Activated T-helper 9 cell treated with anti-CD3 and anti-CD28 coated beads, Interleukin-2, amount 50 U/mL, for 16 hours (primary cell): Measurements from ENCODE around the gene LSMEM2.
"Not testable (repeated sequence)": the region's sequence is repeated elsewhere in the genome, so short reads cannot be mapped to it uniquely, and the experiment has no call there.

Experiments used
- DNase-seq: peaks from one replicate; pipeline ENCODE4 v3.0.0-alpha.2; 2020; ENCODE audit warnings: low read depth

The LSMEM2 gene

GRCh38 chr3:50278123-50278879 lies 586 bp upstream of the LSMEM2 start:
- DNase-seq: no peak

- DNase-seq: no peak
Measured at GRCh38 chr3:50279255-50280016, 549 bp downstream of the LSMEM2 start.

- not testable (repeated sequence) for DNase-seq
Measured at GRCh38 chr3:50284121-50284520, 5.2 kb downstream of the LSMEM2 start.

- DNase-seq: no peak
Measured at GRCh38 chr3:50286322-50287227, 7.7 kb downstream of the LSMEM2 start.

GRCh38 chr3:50287262-50287661 lies 8.4 kb downstream of the LSMEM2 start:
- no peak for DNase-seq

GRCh38 chr3:50288387-50289007 lies 9.6 kb downstream of the LSMEM2 start:
- DNase-seq: no peak

GRCh38 chr3:50289130-50289529 lies 10.2 kb downstream of the LSMEM2 start:
- DNase-seq: no peak

- DNase-seq: no peak
Measured at GRCh38 chr3:50290161-50290641, 11.3 kb downstream of the LSMEM2 start.

- DNase-seq: peak; percentile 94
Measured at GRCh38 chr3:50292159-50293078, 13.5 kb downstream of the LSMEM2 start, which contains the start of gene IFRD2. TSS of gene IFRD2 (minus strand) at chr3:50292429. CDS start at chr3:50292274, 155 bp downstream.

GRCh38 chr3:50293079-50293801 lies 14.4 kb downstream of the LSMEM2 start:
- DNase-seq: no peak

- DNase-seq: no peak
Measured at GRCh38 chr3:50294089-50294488, 15.2 kb downstream of the LSMEM2 start.

GRCh38 chr3:50294492-50295403 lies 15.9 kb downstream of the LSMEM2 start:
- DNase-seq: no peak

GRCh38 chr3:50295553-50296431 lies 16.9 kb downstream of the LSMEM2 start:
- no peak for DNase-seq

GRCh38 chr3:50296721-50297383 lies 18.0 kb downstream of the LSMEM2 start:
- DNase-seq: no peak

- DNase-seq: no peak
Measured at GRCh38 chr3:50297384-50297775, 18.5 kb downstream of the LSMEM2 start.

GRCh38 chr3:50297896-50298725 lies 19.2 kb downstream of the LSMEM2 start:
- no peak for DNase-seq
